GM19467 (cell line): ENCODE results near the gene CDKL4.
"Not testable (repeated sequence)": the region's sequence is repeated elsewhere in the genome, so short reads cannot be mapped to it uniquely, and the experiment has no call there.

Source experiments
- ATAC-seq: cut with Tn5 transposase; IDR thresholded peaks from one replicate; pipeline ENCODE4 v1.9.1; 2021; ENCODE audit warnings: mild to moderate bottlenecking, moderate library complexity; ENCODE audit not compliant: unreplicated experiment

Gene CDKL4

DNA sequence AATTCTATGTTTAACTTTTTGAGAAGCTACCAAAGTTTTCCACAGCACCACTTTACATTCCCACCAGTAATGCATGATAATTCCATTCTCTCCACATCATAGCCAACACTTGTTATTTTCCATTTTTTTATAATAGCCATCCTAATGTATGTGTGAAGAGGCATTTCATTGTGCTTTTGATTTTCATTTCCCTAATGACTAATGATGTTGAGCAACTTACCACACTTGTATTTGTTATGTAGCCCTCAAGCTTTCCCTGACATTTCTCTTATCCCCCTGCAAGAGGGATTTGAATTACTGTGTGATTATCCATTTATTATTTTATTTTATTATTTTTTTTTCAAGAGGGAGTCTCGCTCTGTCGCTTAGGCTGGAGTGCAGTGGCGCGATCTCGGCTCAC, 99.4 kb downstream of the CDKL4 start:
- ATAC-seq, result no peak

DNA sequence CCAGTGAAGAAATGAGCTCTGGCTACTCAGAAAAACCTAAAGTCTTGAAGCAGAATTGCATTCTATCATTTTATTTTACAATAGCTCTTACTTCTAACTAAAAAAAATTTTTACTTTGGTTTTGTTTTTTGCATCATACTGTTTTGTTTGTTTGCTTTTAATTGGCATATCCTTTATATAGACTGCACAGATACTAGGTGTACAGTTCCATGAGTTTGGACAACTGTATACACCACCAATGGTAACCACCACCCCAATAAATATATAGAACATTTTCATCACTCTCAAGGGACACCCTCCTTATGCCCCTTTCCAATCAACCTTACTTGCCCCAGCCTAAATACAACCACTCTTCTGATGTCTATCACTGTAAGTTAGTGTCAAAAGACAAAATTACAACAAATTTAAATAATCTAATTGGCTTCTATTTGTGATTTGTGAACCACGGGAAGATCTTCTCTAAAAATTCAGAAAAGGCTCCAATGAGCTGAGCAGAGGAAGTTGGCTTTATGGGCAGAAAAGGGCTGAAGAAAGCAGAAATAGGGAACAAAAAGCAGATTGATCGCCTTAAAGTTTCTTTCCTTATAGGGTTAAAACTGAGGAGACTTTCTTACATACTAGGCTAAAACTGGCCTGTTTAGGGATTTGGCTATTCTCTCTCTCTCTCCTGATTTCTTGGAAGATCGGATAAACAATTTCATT, 100.7 kb downstream of the CDKL4 start:
- no peak for ATAC-seq

DNA sequence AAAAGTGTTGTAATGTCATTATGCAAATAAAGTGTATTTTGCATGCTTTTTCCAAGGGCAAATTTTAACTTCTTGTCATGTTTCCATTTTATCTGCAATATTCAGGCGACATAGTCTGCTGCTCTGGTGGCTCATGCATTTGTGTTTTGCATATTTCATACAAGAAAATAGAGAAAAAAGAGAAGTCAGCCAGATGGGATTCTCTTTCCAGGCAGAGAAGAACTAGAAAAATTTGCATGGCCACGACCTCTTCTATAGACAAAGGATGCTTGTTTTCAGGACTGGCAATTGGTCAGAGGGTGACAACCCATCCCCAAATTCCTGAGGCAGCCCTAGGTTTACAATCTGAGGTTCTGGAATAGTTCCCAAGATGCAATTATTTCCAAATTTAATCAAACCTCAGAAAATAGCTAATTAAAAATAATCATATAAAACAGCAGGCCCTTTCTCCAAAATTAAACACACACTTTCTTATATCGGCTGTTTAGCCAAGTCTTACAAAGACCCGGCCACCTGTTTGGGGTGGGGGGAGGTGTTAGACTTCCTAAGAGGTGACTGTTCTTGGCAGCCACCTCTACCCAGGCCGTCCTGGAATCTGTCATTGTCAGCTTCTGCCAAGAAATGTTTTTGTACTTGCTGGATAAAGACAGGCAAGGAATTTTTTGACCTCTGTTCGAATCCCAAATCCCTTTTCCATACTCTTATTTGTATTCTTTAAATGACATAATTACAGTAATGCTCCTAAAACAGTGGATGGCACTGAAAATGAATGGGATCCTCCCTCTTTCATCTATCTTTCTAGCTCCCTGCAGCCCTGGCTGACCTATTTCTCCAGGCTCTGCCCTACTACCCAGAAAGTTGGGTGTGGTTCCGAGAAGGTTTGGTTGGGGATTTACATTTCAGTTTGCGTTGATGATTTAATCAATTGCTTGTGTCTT, 102.2 kb downstream of the CDKL4 start:
- no peak for ATAC-seq

DNA sequence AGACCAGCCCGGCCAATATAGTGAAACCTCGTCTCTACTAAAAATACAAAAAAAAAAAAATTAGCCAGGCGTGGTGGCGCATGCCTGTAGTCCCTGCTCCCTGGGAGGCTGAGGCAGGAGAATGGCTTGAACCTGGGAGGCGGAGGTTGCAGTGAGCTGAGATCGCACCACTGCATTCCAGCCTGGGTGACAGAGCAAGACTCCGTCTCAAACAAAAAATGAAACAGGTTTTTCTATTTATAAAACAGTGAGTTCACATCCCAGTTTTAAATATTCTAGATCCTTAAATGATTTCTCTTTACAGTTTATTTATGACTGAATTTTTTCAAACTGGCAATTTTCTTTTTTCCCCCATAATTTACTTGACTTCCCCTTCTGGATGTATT, 102.8 kb downstream of the CDKL4 start:
- not testable (repeated sequence) for ATAC-seq

DNA sequence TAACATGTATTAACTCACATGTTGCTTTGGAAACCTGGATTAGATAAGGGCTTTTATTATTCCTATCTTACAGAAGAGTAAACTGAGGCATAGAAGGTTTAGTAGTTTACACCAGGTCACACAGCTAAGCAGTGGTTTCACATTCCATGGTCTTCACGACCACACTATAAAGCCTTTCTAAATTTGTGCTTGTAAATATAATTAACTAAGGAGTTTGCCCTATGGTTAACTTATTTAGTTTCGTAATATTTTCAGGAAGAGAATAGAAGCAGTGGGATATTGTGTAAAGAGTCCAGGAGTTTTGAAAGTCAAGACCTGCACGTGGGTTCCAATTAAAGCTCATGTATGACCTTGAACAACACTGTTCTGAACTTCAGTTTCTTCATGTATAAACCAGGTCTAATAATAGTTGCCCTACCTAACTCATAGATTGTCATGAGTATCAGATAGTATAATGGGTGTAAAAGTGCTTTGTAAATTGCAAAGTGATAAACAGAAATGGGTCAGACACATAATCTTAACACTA, 103.4 kb downstream of the CDKL4 start:
- no peak for ATAC-seq

DNA sequence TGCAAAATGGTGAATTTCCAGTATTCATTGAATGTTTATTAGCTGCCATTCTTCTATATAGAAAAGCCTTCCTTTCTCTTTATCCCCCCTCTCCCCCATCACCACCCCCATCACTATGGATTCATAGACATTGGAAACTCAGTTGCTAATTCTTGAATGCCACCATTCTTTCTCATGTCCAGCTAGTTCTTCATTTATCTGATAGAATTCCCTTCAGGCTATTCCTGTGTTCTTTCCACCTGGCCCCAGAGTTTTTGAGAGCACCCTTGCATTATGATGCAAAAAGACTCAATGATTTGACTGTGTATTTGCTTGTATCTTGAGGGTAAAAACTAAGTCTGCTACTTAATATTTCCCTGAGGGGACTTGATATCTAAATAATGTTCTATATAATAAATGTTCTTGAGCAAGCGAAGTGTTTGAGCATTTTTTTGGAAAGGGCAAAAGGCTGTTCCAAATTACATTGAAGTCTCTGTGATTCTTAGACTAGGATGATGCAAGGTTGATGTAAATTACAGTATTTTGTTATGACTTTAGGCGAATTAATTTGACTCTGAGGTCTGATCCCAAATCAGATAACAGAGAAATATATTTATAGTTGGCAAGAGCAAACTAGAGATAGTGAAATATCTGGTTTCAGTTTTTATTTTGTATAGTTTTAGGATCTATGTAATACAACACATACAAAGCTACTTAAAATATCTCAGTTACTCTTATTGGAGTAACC, 104.1 kb downstream of the CDKL4 start:
- no peak for ATAC-seq

DNA sequence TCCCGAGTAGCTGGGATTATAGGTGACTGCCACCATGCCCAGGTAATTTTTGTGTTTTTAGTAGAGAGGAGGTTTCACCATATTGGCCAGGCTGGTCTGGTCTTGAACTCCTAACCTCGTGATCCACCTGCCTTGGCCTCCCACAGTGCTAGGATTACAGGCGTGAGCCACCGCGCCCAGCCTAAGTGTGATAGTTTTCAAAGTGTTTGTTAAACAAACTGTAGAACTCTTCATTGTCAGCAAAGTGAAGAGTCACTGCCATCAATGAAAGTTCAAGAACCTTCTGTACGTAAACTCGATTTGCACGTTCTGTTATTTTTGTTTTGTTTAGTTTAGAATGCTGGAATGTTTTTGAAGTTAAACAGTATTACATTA, 104.9 kb downstream of the CDKL4 start:
- no peak for ATAC-seq

DNA sequence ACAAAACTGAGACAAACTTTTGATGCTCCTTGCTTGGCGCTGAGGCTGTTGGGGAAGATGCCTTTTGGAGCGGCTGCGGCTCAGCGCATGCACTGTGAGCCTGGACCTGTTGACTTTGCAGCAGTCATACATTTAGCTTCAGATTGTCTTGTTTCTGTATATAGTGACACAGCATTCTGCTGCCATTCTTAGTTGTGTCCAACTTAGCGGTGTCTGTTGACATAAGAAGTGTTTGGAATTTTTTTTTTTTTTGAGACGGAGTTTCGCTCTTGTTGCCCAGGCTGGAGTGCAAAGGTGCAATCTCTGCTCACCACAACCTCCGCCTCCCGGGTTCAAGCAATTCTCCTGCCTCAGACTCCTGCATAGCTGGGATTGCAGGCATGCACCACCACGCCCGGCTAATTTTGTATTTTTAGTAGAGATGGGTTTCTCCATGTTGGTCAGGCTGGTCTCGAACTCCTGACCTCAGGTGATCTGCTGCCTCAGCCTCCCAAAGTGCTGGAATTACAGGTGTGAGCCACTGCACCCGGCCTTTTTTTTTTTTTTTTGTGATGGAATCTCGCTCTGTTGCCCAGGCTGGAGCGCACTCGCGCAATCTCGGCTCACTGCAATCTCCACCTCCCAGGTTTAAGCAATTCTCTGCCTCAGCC, 105.5 kb downstream of the CDKL4 start:
- not testable (repeated sequence) for ATAC-seq

DNA sequence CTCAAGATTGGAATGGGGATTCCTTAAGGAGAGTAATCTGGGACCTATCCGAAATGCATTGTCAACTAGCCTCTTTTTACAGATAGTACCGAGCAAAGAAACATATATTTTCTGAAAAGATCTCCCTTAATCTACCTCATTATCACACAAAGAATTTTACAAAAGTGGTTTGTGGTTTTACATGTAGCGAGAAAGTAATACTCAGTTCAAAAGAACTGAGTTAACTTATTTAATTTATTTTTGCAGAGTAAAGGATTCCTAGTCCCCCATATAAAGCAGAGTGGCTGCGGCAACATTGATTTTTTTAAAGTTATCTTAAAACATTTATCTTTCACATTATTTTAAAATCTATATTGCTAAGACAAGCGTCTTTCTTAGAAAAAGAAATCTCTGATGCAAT, 107.0 kb downstream of the CDKL4 start:
- ATAC-seq, result no peak

DNA sequence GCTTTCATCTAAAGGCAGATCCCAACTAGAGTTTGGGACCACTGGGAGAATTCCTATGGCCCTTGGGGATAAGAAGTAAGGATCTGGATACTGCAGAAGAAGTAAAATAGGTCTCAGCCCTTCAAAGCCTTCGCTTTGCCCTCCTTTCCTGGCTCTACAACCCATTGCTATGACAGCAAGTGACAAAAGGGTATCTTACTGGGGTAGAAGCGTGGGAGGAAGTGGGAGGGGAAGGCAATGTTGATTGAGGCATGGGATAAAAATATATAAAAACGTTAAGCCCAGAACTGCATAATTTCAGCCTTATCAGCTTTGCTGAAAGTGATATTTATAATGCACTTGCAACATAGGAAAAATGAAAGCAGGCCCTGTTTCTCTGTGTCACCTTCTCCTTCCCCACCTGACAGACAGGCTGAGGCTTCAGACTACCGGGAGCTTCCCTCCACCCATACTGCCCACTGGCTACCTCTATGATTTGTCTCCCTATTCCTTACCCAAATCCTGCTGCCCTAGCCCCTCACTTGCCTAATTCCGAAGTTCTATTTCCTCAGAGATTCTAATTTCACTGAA, 108.0 kb downstream of the CDKL4 start:
- ATAC-seq, result no peak

DNA sequence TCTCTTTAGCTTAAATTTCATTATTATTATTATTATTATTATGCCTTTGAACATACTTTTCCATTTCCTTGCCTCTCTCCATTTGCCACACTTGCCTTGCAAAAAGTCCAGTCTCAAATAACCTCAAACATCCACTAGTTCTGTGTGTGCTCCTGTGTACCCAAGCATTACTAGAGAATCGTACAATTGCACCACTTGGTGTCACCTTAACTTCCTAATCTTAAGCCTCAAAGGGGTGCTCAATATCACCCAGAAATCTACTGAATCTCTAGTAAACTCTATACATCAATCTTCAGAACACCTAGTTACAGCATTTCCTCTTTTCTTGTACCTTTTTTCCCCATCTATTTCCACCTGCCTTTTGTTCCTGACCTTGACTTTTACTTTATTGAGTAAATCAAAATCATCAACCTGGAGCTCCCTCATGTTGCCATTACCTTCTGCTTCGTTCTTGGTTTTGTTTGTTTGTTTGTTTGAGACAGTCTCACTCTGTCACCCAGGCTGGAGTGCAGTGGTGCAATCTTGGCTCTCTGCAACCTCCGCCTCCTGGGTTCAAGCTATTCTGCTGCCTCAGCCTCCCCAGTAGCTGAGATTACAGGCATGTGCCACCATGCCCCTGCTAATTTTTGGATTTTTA, 110.4 kb downstream of the CDKL4 start:
- ATAC-seq, result no peak

DNA sequence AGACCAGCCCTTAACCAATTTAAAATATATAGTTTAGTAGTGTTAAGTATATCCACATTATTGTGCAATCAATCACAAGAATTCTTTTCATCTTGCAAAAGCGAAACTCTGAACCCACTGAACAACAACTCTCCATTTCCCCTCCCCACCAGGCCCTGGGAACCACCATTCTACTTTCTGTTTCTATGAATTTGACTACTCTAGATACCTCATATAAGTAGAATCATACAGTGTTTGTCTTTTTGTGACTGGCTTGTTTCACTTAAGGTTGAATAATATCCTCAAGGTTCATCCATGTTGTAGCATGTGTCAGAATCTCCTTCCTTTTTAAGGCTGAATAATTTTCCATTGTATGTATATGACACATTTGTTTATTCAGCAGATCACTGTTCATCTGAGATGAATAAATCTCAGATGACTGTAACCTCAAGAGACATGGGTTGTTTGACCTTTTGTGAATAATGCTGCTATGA, 114.8 kb downstream of the CDKL4 start:
- peak; percentile 42 for ATAC-seq

DNA sequence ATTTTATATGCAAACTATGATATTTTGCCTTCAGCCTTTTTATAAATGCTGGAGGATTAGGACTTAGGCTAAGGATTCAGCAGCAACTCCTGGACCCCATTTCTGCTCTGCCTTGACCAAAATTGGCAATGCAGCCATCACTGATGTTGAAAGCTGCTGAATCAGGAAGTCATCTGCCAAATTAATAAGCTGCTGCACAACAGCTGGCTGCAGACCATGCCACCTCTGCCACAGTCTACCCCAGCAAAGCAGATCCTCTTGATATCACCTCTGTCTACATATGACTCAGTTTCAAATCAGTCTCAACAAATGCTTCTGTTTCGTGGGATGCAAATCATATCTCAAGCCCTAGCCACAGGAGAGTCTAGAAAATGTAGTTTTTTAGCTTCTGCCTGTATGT, 115.8 kb downstream of the CDKL4 start:
- peak; percentile 39 for ATAC-seq
